ENCODE data around the gene ETFA. TPM values are rescaled to one million over a fixed set of nuclear protein-coding genes. Genes with fewer than 3 reads are reported as not detected.

ETFA gene
- total RNA-seq, 1 experiment from 2014 or later, result 170 TPM

DNA sequence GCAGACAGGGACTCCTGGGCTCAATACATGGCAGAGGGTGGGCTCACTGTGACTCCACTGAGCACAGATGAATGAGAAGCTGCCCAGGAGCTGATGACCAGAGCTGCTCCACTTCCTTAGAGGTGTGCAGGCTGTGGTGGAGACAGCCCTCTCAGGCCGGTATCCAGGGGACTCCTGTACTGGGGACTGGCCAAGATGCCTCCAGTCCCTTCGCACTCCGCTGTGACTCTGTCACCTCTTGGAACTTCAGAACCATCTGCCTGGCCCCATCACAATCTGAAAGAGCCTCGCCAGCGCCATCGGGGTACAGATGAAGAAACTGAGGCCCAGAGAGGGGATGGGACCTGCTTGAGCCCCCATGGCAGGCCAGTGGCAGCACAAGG, 111.2 kb downstream of the ETFA start:
- no peaks in the 10 kb centered on the region for H4K20me1 ChIP-seq (ENCODE audit: insufficient read depth, low read depth, low read length)
- no peaks in the 10 kb centered on the region for H3K4me1 ChIP-seq (ENCODE audit: low read length)
- no peak overlapping the region for H3K9ac ChIP-seq (ENCODE audit: low read length)
- no peak for DNase-seq
- H3K9me2 ChIP-seq (replicated peaks; ENCODE audit: insufficient read depth, low read length), result no peaks in the 10 kb centered on the region
- no peaks in the 10 kb centered on the region for H3K27me3 ChIP-seq (ENCODE audit: low read length)
- H3K9me3 ChIP-seq (ENCODE audit: low read length), result no peaks in the 10 kb centered on the region
- H3K4me3 ChIP-seq (ENCODE audit: low read length), result no peak overlapping the region
- no peak overlapping the region for H2AFZ ChIP-seq (ENCODE audit: low read length)
- no peaks in the 10 kb centered on the region for H3K79me2 ChIP-seq (ENCODE audit: low read length)
- no peaks in the 10 kb centered on the region for H3K36me3 ChIP-seq (ENCODE audit: insufficient read depth, low read length)
- no peak overlapping the region for H3K27ac ChIP-seq (ENCODE audit: low read length)
- H3K4me2 ChIP-seq (ENCODE audit: low read depth, low read length, poor library complexity, severe bottlenecking), result no peak overlapping the region

DNA sequence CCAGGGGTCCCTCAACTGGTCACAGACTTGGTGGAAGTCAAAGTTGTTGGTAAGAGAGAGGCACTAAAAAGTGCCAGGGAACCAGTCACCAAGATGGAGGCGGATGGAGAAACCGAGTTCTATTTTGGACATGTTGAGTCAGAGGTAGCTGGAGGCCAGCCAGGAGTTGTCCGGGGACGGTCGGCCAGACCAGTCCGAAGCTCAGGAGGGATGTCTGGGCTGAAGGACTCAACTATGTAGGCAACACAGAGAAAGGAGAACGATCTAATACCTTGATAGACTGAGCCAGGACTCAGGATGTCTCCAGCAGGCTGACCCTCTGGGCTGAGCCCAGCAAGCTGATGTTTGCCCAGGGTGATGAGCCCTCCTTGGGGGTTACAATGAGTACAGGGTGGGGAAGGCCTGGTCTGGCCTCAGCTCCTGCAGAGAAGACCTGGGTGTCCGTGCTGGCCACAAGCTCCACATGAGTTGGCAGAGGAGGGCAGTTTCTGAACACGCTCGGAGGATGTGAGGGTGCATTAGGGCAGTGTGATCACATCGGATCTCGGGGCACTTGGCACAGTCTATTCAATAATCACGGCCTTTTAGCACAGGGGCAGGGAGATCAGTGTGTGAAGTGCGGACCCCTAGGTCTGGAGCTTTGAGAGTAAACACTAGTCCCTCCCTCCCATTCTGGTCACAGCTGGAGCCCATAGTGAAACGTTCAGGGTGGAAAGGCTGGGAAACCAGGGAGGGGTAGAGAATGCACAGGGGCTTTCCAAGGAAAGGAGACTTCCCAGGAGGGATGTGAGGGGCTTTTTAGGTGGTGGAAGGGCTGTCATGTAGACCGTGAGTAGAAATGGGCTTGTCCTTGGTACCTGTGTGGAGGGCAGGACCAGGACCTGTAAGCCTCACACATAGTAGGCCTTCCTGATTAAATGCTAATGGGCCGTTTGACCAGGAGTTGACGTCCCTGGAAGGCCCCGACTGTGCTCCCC, 111.9 kb downstream of the ETFA start:
- Histone ChIP-seq H3K4me1 (ENCODE audit: low read length) (no peaks in the 10 kb centered on the region), H3K4me3 (ENCODE audit: low read length) (no peak overlapping the region), H3K27ac (ENCODE audit: low read length) (no peak overlapping the region), H4K20me1 (ENCODE audit: insufficient read depth, low read depth, low read length) (no peaks in the 10 kb centered on the region), H3K36me3 (ENCODE audit: insufficient read depth, low read length) (no peaks in the 10 kb centered on the region), H3K9ac (ENCODE audit: low read length) (no peak overlapping the region), H3K27me3 (ENCODE audit: low read length) (no peaks in the 10 kb centered on the region), H3K79me2 (ENCODE audit: low read length) (no peaks in the 10 kb centered on the region), H2AFZ (ENCODE audit: low read length) (no peak overlapping the region), H3K9me2 (replicated peaks; ENCODE audit: insufficient read depth, low read length) (no peaks in the 10 kb centered on the region), H3K9me3 (ENCODE audit: low read length) (no peaks in the 10 kb centered on the region), H3K4me2 (ENCODE audit: low read depth, low read length, poor library complexity, severe bottlenecking) (no peak overlapping the region)
- DNase-seq, result no peak

DNA sequence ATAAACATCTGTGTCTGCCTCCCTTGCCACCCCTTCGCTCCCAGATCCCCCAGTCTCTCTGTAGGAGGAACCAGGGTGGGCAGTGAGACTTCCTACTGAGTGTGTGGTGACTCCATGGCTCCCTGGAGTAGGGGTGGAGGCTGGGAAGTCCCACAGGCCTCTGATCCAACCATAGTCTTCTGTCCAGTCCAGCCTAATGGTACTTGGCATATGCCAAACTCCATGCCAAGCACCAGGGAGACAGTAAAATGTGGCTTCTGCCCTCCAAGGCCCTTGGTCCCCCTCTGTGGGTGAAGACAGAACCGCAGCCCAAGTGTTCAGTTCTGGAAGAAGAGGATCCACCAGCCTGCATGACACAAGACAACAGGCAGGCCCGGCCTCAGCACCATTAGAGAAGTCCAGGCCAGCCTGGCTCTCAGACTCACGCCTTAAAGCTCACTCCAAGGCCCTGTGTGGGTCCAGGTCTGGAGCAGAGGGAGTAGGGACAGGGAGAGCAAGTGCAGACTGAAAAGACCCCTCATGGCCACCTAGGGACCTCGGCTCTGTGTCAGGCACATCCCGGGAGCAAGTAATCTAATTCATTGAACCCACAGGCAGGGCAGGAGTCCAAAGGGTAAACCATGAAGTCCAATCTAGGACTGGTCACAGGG, 112.7 kb downstream of the ETFA start:
- no peak overlapping the region for H3K9ac ChIP-seq (ENCODE audit: low read length)
- H4K20me1 ChIP-seq (ENCODE audit: insufficient read depth, low read depth, low read length), result no peaks in the 10 kb centered on the region
- H3K4me1 ChIP-seq (ENCODE audit: low read length), result no peaks in the 10 kb centered on the region
- no peak overlapping the region for H3K4me3 ChIP-seq (ENCODE audit: low read length)
- H3K36me3 ChIP-seq (ENCODE audit: insufficient read depth, low read length), result no peaks in the 10 kb centered on the region
- H3K9me3 ChIP-seq (ENCODE audit: low read length), result no peaks in the 10 kb centered on the region
- no peak overlapping the region for H2AFZ ChIP-seq (ENCODE audit: low read length)
- no peak overlapping the region for H3K4me2 ChIP-seq (ENCODE audit: low read depth, low read length, poor library complexity, severe bottlenecking)
- H3K79me2 ChIP-seq (ENCODE audit: low read length), result no peaks in the 10 kb centered on the region
- no peaks in the 10 kb centered on the region for H3K9me2 ChIP-seq (replicated peaks; ENCODE audit: insufficient read depth, low read length)
- no peaks in the 10 kb centered on the region for H3K27me3 ChIP-seq (ENCODE audit: low read length)
- DNase-seq, result no peak
- no peak overlapping the region for H3K27ac ChIP-seq (ENCODE audit: low read length)

DNA sequence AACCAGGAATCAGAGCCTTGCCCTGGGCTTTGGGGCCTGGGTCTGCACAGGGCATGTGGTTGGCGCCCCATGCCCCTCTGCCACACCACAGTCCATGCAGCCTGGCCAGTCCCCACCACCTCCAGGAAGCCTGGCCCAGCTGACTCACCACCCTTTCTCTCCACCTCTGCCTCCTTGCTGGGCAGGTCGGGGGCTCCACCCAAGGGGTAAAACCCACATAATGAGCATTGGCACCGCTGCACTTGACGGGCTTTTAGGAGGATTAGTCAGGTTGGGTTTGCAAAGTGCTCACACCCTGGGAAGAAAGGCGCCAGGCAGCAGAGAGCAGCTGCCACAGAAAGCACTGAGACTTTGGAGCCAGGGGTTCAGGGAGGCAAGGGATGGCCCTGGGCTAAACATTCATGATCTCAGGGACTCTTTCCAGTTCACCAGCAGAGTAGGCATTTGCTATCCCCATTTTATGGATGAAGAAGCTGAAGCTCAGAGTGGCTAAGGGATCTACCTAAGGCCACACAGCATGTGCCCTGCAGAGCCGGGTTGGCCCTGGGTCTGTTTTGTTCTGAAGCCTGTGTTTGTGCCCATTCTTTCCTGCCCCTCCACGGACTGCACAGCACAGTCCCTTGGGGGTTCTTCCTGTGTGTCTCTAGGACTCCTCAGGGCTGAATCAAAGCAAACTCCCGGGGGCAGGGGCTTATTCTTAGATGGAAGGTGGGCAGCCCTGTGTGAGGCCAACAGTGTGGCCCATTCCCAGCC, 113.4 kb downstream of the ETFA start:
- Histone ChIP-seq H3K27ac (ENCODE audit: low read length) (no peak overlapping the region), H3K9ac (ENCODE audit: low read length) (no peak overlapping the region), H3K4me3 (ENCODE audit: low read length) (no peak overlapping the region), H3K79me2 (ENCODE audit: low read length) (no peaks in the 10 kb centered on the region), H3K4me1 (ENCODE audit: low read length) (no peaks in the 10 kb centered on the region), H3K9me3 (ENCODE audit: low read length) (no peaks in the 10 kb centered on the region), H4K20me1 (ENCODE audit: insufficient read depth, low read depth, low read length) (no peaks in the 10 kb centered on the region), H2AFZ (ENCODE audit: low read length) (no peak overlapping the region), H3K36me3 (ENCODE audit: insufficient read depth, low read length) (no peaks in the 10 kb centered on the region), H3K27me3 (ENCODE audit: low read length) (no peaks in the 10 kb centered on the region), H3K9me2 (replicated peaks; ENCODE audit: insufficient read depth, low read length) (no peaks in the 10 kb centered on the region), H3K4me2 (ENCODE audit: low read depth, low read length, poor library complexity, severe bottlenecking) (no peak overlapping the region)
- no peak for DNase-seq

DNA sequence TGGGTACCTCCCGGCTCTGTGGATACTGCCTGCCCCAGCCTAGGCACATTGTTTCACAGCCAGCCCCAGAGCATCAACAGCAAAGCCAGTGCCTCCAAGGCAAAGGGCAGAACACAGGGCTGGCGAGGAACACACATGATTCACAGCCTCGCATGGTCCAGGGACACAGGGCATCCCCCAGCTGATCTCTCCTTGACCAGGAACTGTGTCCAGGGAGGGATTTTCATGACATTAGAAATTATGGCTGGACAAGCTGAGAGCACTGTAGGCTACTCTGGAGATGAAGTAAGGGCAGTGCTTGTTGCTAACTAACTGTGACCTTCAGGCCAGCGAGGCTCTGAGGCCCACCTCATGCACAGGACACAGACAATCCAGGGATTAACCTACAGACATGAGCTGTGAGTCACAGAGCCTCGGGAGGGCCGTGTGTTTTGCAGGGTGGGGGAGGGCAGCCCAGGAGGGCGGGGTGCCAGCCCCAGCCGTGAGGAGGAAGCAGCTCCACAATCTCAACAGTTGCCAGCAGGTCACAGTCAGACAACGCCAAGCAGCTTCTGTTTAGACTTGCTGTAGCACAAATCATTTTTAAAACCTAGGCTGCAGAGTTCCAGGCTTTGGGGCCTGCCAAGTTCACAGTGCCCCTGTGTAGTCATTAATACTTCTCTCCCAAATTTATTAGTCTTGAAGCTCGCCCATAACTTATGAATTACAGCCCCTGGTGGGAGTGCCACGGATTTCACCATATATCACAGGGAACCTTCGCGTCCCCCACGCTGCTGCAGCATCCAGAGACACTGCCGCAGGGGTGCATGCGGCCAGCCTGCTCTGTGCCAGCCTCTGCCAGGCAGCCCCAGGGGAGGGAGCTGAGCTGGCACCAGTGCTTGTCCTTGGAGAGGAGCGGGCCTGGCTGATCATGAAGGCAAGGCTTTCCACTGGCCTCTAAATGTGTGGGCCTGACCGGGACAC, 114.7 kb downstream of the ETFA start:
- Histone ChIP-seq H4K20me1 (ENCODE audit: insufficient read depth, low read depth, low read length) (no peaks in the 10 kb centered on the region), H3K9me2 (replicated peaks; ENCODE audit: insufficient read depth, low read length) (no peaks in the 10 kb centered on the region), H3K9me3 (ENCODE audit: low read length) (no peaks in the 10 kb centered on the region), H3K9ac (ENCODE audit: low read length) (no peak overlapping the region), H3K79me2 (ENCODE audit: low read length) (no peaks in the 10 kb centered on the region), H3K4me2 (ENCODE audit: low read depth, low read length, poor library complexity, severe bottlenecking) (no peak overlapping the region), H2AFZ (ENCODE audit: low read length) (no peak overlapping the region), H3K4me1 (ENCODE audit: low read length) (no peaks in the 10 kb centered on the region), H3K4me3 (ENCODE audit: low read length) (no peak overlapping the region), H3K36me3 (ENCODE audit: insufficient read depth, low read length) (no peaks in the 10 kb centered on the region), H3K27ac (ENCODE audit: low read length) (no peak overlapping the region), H3K27me3 (ENCODE audit: low read length) (no peaks in the 10 kb centered on the region)
- no peak for DNase-seq

DNA sequence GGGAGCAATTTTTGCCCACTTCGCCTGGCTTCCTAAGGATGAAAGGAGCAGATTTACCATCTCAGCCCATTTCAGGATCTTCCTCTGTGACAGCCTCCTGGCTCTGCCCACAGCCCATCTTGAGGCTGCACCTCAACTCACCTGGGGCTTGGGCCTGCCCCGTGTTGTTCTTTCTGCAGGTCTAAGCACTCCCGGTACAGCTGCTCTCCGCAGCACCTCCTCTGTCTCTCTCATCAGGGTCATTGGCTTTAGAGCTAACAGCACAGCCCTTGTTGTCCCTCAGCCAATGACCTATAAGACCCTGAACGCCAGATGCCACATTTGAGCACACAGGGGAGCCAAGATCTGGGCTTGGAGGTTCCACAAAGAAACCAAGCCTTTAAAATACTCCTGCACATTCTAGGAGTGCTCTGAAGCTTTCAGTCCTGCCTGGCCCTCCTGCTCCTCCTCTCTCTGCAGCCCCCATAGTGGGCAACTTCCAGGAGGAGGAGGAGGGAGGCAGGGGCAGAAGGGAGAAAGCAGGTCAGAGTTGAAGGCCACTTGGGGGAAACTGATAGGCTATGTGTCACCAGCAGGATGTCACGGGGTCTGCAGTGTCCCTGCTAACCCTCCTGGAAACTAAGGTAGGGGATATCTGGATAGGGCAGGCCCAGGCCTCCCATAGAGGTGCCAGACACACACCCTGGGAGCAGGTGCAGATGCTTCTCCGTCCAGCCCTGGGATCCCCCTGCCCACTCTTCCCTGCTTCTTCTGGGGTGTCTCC, 115.6 kb downstream of the ETFA start:
- no peaks in the 10 kb centered on the region for H3K9me3 ChIP-seq (ENCODE audit: low read length)
- H3K9ac ChIP-seq (ENCODE audit: low read length), result no peak overlapping the region
- H3K36me3 ChIP-seq (ENCODE audit: insufficient read depth, low read length), result no peaks in the 10 kb centered on the region
- H4K20me1 ChIP-seq (ENCODE audit: insufficient read depth, low read depth, low read length), result no peaks in the 10 kb centered on the region
- H2AFZ ChIP-seq (ENCODE audit: low read length), result no peak overlapping the region
- H3K4me3 ChIP-seq (ENCODE audit: low read length), result no peak overlapping the region
- DNase-seq, result no peak
- no peaks in the 10 kb centered on the region for H3K79me2 ChIP-seq (ENCODE audit: low read length)
- no peak overlapping the region for H3K27ac ChIP-seq (ENCODE audit: low read length)
- H3K4me2 ChIP-seq (ENCODE audit: low read depth, low read length, poor library complexity, severe bottlenecking), result no peak overlapping the region
- no peaks in the 10 kb centered on the region for H3K9me2 ChIP-seq (replicated peaks; ENCODE audit: insufficient read depth, low read length)
- no peaks in the 10 kb centered on the region for H3K27me3 ChIP-seq (ENCODE audit: low read length)
- H3K4me1 ChIP-seq (ENCODE audit: low read length), result peaks cover 3% of the 10 kb centered on the region; the same call in 1 of the 2 replicates

DNA sequence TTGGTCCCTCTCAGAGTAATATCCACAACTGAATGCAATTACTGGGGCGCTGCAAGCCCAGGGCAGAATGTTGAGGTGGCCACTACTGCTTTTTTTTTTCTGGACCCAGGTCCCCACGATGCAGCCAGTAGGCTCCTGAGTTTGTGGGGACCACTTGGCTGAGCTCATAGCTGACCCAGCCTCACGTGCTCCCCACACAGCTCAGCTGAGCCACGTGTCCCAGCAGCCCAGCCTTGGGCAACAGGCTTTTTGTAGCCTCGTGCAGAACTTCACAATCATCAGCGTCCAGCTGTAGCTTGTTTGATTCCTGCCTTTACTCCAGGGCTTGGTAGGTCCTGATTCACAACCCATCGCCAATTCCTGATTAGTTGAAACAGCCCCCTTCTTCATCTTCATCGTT, 117.3 kb downstream of the ETFA start:
- Histone ChIP-seq H4K20me1 (ENCODE audit: insufficient read depth, low read depth, low read length) (0 out of 2 replicates have a peak, but pooled peaks cover 4% of the 10 kb centered on the region), H2AFZ (ENCODE audit: low read length) (no peak overlapping the region), H3K4me3 (ENCODE audit: low read length) (no peak overlapping the region), H3K9me3 (ENCODE audit: low read length) (no peaks in the 10 kb centered on the region), H3K27ac (ENCODE audit: low read length) (no peak overlapping the region), H3K36me3 (ENCODE audit: insufficient read depth, low read length) (no peaks in the 10 kb centered on the region), H3K79me2 (ENCODE audit: low read length) (no peaks in the 10 kb centered on the region), H3K4me1 (ENCODE audit: low read length) (peaks cover 3% of the 10 kb centered on the region; the same call in 1 of the 2 replicates), H3K4me2 (ENCODE audit: low read depth, low read length, poor library complexity, severe bottlenecking) (no peak overlapping the region), H3K27me3 (ENCODE audit: low read length) (no peaks in the 10 kb centered on the region), H3K9me2 (replicated peaks; ENCODE audit: insufficient read depth, low read length) (no peaks in the 10 kb centered on the region), H3K9ac (ENCODE audit: low read length) (no peak overlapping the region)
- DNase-seq, result no peak

Measured in Karpas-422 (cell line).